Lung (tissue), 12 donors: ENCODE data around the gene MEF2D. TPM values are rescaled to one million over a fixed set of nuclear protein-coding genes. Genes with fewer than 3 reads are reported as not detected.

Experiments
- ATAC-seq: fragments of 200-7000 bp; cut with Tn5 transposase; one replicate; pipeline ENCODE4 v1.9.1; 2020; ENCODE audit warnings: moderate number of reproducible peaks; ENCODE audit not compliant: insufficient read depth, low FRiP score
- DNase-seq, 3 donors: peaks; one replicate each; pipeline ENCODE4 v3.0.0-alpha.2; 2013 to 2017
- H3K27ac ChIP-seq, 2 donors: one replicate each; pipeline ENCODE4 v1.5.1; 2013; ENCODE audit warnings: mild to moderate bottlenecking in 2 of 2, moderate library complexity in 2 of 2, control low read depth in 1 of 2, inconsistent platforms in 1 of 2, low read depth in 1 of 2, low read length in 1 of 2
- H3K27me3 ChIP-seq, 3 donors: one replicate each; pipeline ENCODE4 v1.5.1; 2013; ENCODE audit warnings: low read length in 2 of 3; ENCODE audit not compliant: control insufficient read depth in 3 of 3, insufficient read depth in 3 of 3
- H3K36me3 ChIP-seq, 4 donors: one replicate each; pipeline ENCODE4 v1.5.1; 2013; ENCODE audit warnings: low read length in 4 of 4, mild to moderate bottlenecking in 1 of 4, moderate library complexity in 1 of 4; ENCODE audit not compliant: control insufficient read depth in 4 of 4, insufficient read depth in 4 of 4
- H3K4me1 ChIP-seq, 5 donors: one replicate each; pipeline ENCODE4 v1.5.1; 2013; ENCODE audit warnings: low read length in 5 of 5, mild to moderate bottlenecking in 2 of 5, moderate library complexity in 1 of 5; ENCODE audit not compliant: control insufficient read depth in 5 of 5, insufficient read depth in 5 of 5
- H3K4me3 ChIP-seq: one replicate; pipeline ENCODE4 v1.5.1; 2013; ENCODE audit warnings: mild to moderate bottlenecking, control low read depth, moderate library complexity
- H3K9ac ChIP-seq, 2 donors: one replicate each; pipeline ENCODE4 v1.5.1; 2013; ENCODE audit warnings: low read length in 2 of 2, control low read depth in 1 of 2; ENCODE audit not compliant: insufficient read depth in 1 of 2
- H3K9me3 ChIP-seq, 4 donors: one replicate each; pipeline ENCODE4 v1.5.1; 2013; ENCODE audit warnings: low read length in 3 of 4, mild to moderate bottlenecking in 1 of 4, moderate library complexity in 1 of 4; ENCODE audit not compliant: control insufficient read depth in 4 of 4, insufficient read depth in 3 of 4
- WGBS, 2 donors: extraction: QIAGEN DNeasy Blood & Tissue Kit; methylation state at CpG; one replicate each; pipeline ENCODE4 v1.1.7; 2013; 5-methylcytosine and 5-hydroxymethylcytosine counted together
- polyA plus RNA-seq, 2 donors: library from polyadenylated mRNA; stranded (reverse); fragments of 200-250 nt; gene quantifications; one replicate each; pipeline ENCODE4 v1.2.1, GENCODE V29; 2013
- total RNA-seq, 2 donors: library from RNA; depleted of rRNA in 1 of 2; stranded (reverse); fragments of >200 nt in 1 of 2; gene quantifications; one replicate each; pipeline ENCODE4 v1.2.1, GENCODE V29; 2014 to 2021
- TF ChIP-seq, protein P1 (sequence below): IDR thresholded peaks from 2 replicates; pipeline ENCODE4 v1.5.1; 2012; ENCODE audit warnings: mild to moderate bottlenecking; ENCODE audit errors: control extremely low read depth, extremely low read depth
- donor health status: control.
- donor health status: control.
- donor health status: Bipolar disorder and iron deficiency.
- donor health status: healthy.
- donor health status: DM: yes; HTN: yes; CAD: no.

MEF2D gene
- total and polyA plus RNA-seq, 4 donors = 23.0 to 52.5 (median 23.1) TPM

DNA sequence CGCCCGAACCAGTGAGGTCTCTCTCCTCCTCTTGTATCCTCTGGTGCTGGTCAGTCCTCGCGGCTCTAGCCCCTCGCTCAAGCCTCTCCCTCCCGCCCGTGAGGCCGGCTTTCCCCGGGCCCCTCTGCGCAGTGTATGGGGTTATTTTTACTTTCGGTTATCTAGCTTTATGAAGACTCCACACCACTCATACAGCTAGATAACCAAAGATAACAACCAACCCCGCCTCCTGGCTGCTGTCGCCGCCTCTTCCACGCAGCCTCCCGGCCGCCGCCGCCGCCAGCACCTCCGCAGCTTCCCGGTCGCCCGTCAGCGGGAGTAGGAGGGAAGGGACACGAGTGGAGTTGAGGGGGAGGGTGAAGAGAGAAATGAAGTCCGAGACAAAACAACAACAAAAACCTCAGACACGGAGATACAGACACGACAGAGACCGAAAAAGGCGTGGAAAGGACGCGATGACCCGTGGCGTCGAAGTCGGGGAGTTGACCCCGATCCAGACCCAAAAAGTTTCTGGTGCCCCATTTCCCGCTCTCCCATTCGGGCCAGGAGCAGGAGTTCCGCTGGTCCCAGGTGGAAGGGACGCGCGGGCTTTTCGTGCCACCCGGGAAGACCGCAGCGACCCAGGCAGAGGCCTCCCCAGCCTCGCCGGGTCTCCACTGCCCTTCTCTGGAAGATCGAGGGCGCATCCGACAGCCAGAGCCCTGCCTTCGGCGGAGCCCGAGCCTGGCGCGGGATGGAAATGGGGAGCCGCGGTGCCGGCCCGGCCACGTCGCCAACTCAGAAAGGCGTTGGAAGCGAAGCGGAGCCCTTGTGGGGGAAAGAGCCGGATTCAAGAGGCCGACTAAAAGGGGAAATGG, 80.1 kb downstream of the MEF2D start:
- DNase-seq (no peak), ATAC-seq (no peak)
- no peak overlapping the region for H3K9ac ChIP-seq
- TF ChIP-seq, protein P1, sequence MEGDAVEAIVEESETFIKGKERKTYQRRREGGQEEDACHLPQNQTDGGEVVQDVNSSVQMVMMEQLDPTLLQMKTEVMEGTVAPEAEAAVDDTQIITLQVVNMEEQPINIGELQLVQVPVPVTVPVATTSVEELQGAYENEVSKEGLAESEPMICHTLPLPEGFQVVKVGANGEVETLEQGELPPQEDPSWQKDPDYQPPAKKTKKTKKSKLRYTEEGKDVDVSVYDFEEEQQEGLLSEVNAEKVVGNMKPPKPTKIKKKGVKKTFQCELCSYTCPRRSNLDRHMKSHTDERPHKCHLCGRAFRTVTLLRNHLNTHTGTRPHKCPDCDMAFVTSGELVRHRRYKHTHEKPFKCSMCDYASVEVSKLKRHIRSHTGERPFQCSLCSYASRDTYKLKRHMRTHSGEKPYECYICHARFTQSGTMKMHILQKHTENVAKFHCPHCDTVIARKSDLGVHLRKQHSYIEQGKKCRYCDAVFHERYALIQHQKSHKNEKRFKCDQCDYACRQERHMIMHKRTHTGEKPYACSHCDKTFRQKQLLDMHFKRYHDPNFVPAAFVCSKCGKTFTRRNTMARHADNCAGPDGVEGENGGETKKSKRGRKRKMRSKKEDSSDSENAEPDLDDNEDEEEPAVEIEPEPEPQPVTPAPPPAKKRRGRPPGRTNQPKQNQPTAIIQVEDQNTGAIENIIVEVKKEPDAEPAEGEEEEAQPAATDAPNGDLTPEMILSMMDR = no peak
- no peak overlapping the region for H3K27ac ChIP-seq
- WGBS, 2 donors = 3 to 5% methylated on average over 68 to 69 of the region's 69 CpGs
- H3K27me3 ChIP-seq = peaks cover 2 to 99% (median 89%) of the 10 kb centered on the region in 3 donors
- H3K36me3 ChIP-seq = no peaks in the 10 kb centered on the region
- peaks cover 0 to 17% (median 4%) of the 10 kb centered on the region in 5 donors for H3K4me1 ChIP-seq
- no peaks in the 10 kb centered on the region for H3K9me3 ChIP-seq
- H3K4me3 ChIP-seq = no peak overlapping the region

DNA sequence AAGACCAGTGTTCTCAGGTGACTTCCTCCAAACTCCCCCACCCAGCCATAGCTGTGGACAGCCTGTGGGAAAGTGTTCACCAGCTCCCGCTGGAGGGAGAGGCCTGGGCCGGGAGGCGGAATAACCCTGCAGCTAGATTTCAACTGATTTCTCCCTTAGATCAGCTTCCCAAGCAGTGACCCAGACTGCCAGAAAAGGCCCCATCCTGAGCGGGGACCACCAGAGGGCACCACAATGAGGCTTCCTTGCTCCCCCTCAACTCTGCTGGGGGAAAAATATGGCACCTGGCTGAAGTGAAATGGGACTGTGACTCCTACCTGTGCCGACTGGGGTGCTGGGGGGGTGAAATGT, 80.7 kb downstream of the MEF2D start:
- Histone ChIP-seq H3K4me3 (no peak overlapping the region), H3K9me3 (no peaks in the 10 kb centered on the region), H3K36me3 (no peaks in the 10 kb centered on the region), H3K27me3 (peaks cover 5 to 97% (median 89%) of the 10 kb centered on the region in 3 donors), H3K27ac (no peak overlapping the region), H3K9ac (no peak overlapping the region), H3K4me1 (peaks cover 0 to 17% (median 4%) of the 10 kb centered on the region in 5 donors)
- DNase-seq (no peak), ATAC-seq (no peak)
- WGBS, 2 donors = 19 to 27% methylated on average over 5 of the region's 5 CpGs
- TF ChIP-seq, protein P1 = no peak

DNA sequence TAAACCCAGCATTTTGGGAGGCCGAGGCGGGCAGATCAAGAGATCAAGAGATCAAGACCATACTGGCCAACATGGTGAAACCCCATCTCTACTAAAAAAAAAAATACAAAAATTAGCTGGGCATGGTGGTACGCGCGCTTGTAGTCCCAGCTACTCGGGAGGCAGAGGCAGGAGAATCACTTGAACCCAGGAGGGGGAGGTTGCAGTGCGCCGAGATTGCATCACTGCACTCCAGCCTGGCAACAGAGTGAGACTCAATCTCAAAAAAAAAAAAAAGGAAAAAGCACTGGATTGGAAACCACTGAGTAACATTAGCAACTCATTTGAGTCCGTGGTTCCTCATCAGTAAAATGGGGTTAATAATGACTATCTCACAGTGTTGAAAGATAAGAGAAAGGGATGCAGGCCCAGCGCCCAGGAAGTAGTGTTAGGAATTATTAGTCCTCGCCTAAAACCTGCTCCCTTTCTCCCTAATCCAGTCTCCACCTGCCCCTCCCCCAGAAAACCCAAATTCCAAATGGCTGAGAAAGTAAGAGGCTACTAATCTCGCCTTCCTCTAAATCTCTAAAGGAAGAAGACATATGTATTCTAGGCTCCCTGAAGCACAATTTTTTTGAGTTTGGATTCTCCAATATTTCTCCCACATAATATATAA, 82.0 kb downstream of the MEF2D start:
- no peak overlapping the region for H3K9ac ChIP-seq
- no peaks in the 10 kb centered on the region for H3K9me3 ChIP-seq
- no peak overlapping the region for H3K27ac ChIP-seq
- ATAC-seq (no peak), DNase-seq (no peak)
- TF ChIP-seq, protein P1 = no peak
- no peak overlapping the region for H3K4me3 ChIP-seq
- peaks cover 11 to 94% (median 76%) of the 10 kb centered on the region in 3 donors for H3K27me3 ChIP-seq
- H3K36me3 ChIP-seq = no peaks in the 10 kb centered on the region
- peaks cover 0 to 17% (median 4%) of the 10 kb centered on the region in 5 donors for H3K4me1 ChIP-seq
- WGBS, 2 donors = 81 to 83% methylated on average over 12 of the region's 12 CpGs
